Renal pelvis (tissue), 4 donors: ENCODE measurements around the gene ZNF764. TPM values are rescaled to one million over a fixed set of nuclear protein-coding genes. Genes with fewer than 3 reads are reported as not detected.

Experiments used
- DNase-seq: peaks from one replicate; pipeline ENCODE4 v3.0.0-alpha.2; 2013
- polyA plus RNA-seq, 3 donors: library from polyadenylated mRNA; unstranded; fragments of 120-200 nt; gene quantifications; one replicate each; pipeline ENCODE4 v1.2.1, GENCODE V29; 2013; ENCODE audit not compliant: insufficient read length in 3 of 3

ZNF764 gene
- polyA plus RNA-seq, 3 donors = 13.3 to 18.8 (median 14.4) TPM

DNA sequence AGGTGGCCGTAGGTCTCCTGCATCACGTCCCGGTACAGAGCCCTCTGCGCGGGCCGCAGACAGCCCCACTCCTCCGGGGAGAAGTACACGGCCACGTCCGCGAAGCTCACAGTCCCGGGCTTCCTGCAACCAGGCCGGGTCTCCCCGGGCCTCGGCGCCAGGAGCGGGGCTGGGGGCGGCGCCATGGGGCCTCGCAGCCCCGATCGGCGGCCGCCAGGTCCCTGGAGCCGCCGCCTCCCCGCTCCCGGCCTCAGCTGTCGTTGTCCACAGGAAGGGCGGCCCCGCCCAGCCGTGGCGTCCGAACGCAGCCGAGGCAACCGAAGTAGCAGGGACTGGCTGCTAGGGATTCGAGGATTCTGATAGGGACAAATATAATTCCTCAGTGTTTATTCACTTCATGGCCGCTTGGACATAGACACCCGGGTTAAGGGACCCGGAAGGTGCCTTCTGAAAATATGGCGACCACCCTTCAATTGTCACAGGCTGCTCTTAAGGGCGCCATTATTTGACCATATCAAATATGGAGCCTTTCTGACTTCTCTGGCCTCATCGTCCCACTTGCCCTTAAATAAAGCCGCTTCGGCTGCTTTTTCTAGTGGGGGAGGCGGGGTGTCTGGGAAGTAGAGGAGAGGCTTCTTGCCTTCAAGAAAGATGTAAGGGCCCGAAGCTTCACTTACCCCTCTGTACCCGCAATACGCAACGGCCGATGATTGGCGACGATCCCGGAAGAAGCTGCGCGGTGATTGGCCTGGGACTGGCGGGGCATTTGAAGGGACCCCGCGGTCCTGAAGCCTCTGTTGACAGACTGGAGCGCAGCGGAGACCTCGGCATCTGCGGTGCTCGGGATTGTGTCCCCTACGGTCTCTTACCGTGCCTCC, 13.5 kb upstream of the ZNF764 start, which contains the start of gene ZNF688:
Gene ZNF688, minus strand, starts transcription at position 270 of the 878 bp plus-strand sequence. Its CDS starts 85 bp downstream, at position 185.
- peak; percentile 99 for DNase-seq

DNA sequence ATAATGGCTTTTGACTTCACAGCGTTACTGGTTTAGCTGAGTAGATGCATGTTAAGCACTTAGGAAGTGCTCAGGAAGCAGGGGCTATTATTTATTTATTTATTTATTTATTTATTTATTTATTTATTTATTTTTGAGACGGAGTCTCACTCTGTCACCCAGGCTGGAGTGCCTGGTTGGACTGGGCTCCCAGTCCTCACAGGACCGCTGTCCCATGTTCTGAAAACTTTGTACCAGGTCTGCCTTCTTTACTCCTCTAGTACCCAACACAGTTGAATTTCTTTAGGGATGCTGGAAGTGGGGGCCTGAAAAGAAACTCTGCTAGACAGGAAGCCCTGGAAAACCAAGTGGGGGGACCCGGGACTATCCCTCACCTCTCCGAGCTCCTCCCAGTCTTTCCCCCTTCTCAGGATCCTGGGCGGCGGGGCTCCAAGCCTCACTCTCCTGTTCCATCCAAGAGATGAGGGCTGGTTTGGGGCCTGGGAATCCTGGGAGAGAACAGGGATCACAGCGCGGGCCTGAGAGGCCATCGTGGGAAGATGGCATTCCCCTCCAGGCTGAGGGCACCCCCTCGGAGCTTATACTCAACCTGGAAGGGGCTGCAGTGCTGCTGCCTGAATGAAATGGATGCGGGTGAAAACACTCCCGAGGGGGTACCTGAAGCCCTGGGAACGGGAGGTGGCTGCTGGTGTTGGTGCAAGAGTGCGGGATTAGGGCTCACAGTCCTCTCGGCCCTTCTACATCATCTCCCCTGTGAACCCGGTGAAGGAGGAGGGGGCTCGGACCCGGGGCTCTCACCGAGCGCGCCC, 12.7 kb upstream of the ZNF764 start:
- DNase-seq = no peak

DNA sequence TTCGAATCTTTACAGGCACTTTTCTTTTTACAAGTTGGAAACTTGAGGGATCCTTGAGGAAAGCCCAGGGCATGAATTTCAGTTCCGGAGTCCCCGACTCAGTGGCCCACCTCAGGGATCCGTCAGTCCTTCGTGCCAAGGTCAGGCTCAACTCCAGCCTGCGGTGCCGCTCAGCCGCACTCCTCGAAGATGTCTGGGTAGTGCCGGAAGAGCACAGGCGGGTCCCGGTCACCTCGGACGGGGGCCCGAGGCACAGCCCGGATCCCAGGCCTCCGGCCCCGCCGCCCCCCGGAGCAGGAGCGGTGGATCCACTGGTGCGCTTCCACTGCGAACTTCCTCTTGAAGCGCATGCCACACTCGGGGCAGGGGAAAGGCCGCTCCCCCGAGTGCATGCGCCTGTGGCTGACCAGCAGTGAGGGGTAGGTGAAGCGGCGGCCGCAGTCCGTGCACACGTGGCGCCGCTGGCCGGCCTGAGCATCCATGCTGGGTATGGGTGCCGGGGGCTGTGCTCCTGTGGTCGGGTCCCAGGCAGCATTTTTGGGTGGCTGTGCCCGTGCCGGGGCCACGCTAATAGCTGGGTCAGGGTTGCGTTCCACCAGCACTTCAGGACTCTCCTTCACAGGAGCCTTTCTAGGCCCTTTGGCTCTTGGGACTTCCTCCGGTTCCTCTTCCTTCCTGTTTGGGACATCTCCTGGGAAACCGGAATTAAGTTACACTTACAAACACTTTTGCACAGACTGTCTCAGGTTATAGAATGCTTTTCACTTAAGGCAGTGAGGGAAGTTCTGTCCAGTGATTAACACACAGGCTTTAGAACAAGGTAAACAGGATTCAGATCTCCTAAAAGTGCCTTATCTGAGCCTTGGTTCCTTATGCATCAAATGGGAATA, 11.8 kb upstream of the ZNF764 start:
- DNase-seq = no peak

DNA sequence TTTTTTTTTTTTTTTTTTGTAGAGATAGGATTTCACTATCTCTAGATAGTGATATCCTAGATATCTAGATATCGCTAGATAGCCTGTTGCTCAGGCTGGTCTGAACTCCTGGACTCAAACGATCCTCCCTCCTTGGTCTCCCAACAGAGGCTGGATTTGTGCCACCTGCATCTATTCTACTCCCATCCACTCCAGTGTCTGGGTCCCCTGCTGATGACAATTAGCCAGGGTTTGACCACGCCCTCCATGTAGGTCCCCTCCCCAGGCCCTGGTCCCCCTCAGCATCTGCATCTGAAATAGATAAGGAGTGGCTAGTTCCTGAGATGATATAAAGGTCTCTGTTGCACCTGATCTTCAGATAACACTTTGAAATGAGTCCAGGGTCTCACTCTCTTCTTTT, 11.1 kb upstream of the ZNF764 start:
- DNase-seq = no peak

DNA sequence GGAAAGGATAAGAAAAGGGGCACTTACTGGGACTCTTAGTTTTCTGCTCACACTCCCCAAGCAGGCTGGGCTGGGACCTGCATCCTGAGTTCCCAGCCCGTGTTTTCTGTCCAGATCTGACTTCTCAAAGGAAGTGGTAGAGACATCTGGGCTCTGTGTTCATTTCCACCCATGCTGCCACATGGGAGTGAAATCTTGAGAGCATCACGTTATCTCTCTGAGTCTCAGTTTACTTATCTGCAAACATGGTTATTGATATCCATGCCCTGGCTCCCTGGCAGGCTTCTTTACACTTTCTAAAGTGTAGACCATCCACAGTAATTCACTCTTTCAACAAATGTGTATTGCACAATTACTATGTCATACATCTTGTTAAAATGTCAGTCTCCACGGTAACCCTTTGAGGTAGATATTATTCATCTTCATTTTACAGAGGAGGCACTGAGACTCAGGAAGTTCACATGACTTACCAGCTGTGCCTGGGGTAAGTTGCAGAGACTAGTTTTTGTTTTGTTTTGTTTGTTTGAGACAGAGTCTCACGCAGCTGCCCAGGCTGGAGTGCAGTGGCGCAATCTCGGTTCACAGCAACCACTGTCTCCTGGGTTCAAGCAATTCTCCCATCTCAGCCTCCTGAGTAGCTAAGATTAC, 9.9 kb upstream of the ZNF764 start:
- DNase-seq = no peak

DNA sequence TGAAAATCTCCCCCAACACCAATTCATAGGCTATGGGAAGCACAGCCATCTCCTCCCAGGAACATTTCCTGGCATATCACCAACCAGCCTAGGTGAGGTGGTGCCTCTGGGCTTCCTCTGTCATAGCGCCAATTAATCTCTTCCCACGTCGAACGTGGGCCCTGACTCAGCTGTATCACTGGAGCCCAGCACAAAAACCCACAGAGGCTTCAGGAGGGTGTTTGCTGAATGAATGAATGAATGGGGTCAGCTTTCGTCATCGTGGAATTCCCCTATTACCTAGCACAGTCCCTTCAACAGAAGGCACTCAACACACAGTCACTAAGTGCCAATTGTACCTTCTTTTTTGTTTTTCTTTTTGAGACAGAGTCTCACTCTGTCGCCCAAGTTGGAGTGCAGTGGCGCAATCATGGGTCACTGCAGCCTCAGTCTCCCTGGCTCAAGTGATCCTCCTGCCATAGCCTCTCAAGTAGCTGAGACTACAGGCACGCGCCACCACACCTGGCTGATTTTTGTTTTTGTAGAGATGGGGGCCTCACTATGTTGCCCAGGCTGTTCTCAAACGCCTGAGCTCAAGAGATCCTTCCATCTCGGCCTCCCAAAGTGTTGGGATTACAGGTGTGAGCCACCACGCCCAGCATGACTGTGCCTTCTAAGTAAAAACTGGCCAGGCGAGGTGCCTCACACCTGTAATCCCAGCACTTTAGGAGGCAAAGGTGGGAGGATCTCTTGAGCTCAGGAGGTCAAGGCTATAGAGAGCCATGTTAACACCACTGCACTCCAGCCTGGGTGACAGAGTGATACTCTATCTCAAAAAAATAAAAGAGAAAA, 9.2 kb upstream of the ZNF764 start:
- no peak for DNase-seq

DNA sequence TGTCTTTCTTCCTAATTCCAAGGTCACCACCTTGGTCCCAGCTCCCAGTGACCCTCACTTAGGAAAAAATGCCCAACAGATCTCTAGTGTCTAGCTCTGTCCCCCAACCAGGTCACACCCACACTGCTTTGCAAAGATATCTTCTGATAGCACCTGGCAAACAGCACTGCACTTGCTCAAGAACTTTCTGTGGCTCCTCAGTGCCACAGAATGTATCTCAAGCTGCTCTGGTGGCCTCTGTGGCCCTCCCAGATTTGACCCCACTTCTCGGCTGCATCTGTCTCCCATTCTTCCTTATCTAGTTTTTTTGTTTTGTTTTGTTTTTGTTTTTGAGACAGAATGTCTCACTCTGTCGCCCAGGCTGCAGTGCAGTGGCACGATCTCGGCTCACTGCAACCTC, 8.4 kb upstream of the ZNF764 start:
- DNase-seq = no peak

DNA sequence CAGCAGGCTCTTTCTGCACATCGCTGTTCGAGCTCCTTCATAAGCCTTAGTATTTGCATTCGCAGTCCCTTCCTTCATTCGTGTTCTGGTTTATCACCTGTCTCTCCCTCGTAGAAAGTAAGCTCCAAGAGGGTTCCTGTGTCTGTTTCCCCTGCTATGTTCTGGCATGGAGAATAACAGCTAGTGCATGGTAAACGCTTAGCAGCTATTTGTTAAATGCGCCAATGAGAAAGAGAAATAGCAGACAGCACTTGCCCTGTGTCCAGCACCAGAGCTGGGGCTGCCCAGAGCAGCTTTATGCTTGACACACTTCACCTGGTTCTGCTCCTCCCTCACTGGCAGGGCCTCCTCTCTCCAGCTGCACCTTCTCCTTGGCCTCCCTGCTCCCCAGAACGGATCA, 7.8 kb upstream of the ZNF764 start:
- no peak for DNase-seq

DNA sequence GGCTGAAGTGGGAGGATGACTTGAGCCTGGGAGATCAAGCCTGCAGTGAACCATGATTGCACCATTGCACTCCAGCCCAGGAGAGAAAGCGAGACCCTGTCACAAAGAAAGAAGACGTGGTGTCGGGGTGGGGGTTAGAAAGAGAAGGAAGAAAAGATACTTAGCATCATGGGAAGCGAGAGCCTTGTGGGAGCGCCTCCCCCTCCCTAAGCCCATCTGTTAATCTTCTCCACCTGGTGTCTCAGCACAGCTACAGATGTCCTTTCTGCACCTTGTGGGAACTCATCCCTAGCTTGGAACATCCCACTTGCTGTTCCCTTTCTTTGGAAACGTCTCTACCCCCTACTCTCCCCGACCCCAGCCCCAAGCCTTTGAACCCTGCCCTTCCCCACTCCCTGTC, 7.4 kb upstream of the ZNF764 start:
- no peak for DNase-seq

DNA sequence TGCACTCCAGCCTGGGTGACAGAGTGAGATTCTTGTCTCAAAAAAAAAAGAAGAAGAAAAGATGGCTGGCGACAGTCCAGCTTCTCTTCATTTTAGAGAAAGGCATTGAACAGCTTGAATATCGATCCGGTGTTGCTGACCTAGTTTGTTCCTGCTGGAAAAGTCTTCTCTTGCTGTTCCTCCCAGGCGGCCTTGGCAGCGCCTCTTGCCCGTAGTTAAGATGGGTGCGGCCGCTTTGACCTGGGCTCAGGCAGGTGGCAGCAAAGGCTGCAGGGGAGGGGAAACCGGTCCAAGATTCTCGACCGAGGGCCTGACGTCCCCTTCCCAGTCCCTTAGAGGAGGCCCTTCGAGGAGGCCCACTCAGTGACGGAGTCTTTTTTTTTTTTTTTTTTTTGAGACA, 3.8 kb upstream of the ZNF764 start:
- no peak for DNase-seq

DNA sequence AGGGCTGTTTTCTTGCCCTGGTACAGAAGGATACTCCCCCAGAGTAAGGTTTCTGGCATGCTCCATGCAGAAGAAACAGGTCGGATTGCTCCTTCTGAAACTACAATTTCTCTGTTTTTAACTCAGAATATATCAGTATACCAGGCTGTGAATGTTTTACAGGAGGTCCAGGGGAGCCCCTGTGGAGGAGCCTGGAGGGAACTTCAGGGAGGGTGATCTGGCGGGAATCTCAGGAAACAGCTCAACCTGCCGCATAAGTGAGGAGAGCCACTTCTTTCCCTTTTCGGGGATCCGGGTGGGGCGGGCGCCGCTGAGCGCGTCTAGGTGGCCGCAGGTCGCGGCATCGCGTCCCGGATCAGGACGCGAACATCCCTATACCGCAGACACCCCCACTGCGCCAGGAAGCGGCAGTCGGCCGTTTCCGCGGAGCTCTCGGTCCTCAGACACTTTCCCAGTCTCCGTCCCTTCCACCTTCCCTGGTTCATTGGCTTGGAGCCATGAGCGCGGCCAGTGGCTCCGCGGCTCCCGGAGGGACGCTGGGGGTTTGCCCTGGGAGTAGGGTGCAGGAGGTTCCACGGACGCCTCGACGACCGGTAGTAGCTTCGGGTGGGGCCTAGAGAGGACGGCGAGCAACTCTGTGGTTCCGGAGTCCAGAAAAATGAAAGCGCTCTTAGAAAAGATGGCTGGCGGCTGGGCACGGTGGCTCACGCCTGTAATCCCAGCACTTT, 3.1 kb upstream of the ZNF764 start:
- DNase-seq = no peak

DNA sequence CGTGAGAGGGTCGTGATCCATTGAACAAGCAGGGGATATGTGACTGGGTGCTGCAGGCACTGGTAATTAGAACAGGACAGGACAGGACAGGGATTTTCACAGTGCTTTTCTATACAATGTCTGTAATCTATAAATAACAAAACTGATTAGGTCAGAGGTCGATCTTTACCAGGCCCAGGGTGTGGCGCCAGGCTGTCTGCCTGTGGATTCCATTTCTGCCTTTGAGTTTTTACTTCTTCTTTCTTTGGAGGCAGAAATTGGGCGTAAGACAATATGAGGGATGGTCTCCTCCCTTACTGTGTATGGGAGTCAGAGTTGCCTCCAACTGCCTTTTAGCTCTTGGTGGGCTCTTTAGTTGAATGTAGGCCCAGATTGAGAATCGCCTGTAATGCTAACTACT, 1.5 kb upstream of the ZNF764 start:
- no peak for DNase-seq

DNA sequence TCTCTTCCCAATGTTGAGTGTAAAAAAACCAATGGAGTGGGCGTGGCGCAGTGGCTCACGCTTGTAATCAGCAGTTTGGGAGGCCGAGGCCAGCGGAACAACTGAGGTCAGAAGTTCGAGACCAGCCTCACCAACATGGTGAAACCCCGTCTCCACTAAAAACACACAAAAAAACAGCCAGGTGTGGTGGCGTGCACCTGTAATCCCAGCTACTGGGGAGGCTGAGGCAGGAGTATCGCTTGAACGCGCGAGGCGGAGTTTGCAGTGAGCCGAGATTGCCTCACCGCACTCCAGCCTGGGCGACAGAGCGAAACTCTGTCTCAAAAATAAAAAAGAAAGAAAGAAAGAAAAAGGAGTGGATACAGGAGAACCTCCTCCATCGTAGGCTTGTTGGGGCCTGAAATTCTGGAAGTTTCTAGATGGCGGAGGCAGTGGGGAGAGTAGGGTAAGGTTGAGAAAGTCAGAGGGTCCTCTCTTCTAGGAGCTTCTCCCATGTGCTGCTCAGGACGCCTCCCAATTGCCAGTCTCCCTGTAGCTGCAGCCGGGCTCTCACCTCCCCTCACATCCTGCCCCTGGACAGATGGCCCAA, 709 bp upstream of the ZNF764 start:
- no peak for DNase-seq

DNA sequence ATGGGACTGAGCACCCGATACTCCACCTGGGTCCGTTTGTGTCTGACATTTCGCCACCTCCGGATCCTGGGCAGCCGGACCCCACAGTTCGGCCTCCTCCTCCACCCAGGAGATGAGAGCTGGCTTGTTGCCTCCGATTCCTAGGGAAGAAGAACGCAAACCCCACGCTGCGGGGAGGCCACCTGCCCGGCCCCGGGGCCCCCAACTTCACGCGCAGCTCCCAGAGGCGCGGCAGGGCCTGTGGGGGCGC, 542 bp downstream of the ZNF764 start:
- no peak for DNase-seq

DNA sequence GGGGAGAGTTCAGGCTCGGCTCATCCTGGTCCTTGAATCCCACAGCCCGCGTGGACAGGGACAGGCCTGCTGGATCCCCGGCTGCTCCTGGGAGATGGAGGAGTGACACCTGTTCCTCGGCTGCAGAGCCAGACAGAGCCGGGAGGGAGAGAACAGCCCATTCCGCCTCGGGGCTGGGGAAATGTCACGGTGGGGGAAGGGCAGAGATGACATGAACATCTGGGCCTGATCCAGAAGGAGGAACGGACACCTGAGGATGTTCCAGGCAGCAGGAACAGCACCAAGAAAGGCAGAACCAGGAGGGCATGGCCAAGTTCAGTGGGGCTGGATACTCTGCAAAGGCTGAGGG, 2.1 kb downstream of the ZNF764 start:
- no peak for DNase-seq

DNA sequence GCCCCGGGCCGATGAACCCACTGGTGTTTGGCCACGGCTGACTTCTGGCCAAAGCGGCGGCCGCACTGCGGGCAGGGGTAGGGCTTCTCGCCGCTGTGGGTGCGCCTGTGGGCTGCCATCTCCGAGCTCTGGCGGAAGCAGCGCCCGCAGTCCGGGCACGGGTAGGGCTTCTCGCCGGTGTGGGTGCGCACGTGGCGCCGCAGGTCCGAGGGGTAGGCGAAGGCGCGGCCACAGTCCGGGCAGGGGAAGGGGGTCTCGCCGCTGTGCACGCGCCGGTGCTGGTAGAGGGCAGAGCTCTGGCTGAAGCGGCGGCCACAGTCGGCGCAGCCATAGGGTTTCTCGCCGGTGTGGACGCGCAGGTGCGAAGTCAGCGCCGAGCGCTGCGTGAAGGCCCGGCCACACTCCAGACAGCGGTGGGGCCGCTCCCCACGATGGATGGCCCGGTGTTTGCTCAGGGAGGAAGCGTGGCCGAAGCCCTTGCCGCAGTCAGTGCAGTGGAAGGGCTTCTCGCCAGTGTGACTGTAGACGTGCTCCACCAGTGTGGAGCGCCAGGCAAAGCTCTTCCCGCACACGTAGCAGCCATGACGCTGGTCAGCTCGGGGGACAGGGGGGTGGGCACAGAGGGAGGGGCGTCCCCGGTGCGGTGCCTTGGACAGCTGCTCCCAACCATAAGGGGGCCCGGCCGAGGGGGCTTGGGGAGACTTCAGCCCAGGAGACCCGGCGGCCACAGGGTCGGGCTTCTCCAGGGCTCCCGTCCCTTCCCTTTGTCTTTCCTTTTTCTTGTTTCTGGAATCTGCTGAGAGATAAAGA, 2.7 kb downstream of the ZNF764 start:
- no peak for DNase-seq

DNA sequence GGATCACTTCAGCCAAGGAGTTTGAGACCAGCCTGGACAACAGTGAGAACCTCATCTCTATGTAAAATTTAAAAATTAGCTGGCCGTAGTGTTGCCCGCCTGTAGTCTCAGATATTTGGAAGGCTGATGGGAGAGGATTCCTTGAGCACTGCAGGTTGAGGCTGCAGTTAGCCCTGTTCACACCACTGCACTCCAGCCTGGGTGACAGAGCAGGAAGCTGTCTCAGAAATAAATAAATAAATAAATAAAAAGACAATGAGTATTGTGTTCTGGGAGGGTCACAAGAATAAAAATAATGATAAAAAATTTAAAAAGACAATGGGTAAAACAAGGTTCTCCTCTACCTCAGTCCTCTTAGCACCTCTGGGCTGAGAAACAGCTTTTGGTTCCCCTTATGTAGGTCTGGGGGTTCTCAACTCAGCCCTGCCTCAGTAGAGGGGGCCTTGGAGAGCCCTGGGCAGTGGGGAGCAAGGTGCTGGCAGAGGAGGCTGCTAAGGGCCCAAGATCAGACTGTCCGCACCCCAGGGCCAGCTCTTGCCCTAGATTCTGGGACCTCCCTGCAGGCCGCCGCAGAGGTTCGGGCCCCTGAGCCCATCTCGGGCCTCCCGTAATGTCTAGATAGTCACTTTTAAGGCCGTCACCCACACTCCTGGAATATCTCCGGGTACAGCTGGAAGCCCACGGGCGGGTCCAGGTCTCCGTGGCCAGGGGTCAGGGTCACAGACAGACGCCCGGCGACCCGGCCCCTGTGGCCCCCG, 3.4 kb downstream of the ZNF764 start:
- no peak for DNase-seq

DNA sequence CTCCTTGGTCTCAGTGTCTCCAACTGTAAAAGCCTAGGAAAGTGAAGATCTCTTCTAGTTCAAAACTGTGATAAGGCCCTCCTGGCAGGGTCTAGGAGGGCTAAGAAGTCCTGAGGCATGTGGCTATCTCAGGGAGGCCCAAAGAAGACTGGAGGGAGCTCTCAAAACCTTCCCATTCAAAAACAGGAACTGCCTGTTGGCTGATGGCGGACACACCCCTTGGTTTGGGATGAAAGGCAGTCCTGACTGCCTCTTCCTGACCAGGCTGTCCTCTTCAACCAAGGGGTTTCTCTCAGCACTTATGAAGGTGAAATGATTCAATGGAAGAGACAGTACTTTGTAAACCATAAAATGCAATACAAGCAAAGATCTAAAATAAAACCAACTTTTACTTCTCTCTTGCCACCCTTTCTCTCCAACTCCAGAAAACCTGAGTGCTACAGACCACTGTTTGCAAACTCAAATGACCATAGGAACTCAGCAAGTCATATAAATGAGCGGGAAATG, 4.7 kb downstream of the ZNF764 start:
- no peak for DNase-seq
